ENCODE data around the gene NAA15.
"Not testable (repeated sequence)": the region's sequence is repeated elsewhere in the genome, so short reads cannot be mapped to it uniquely, and the experiment has no call there.

The NAA15 gene

DNA sequence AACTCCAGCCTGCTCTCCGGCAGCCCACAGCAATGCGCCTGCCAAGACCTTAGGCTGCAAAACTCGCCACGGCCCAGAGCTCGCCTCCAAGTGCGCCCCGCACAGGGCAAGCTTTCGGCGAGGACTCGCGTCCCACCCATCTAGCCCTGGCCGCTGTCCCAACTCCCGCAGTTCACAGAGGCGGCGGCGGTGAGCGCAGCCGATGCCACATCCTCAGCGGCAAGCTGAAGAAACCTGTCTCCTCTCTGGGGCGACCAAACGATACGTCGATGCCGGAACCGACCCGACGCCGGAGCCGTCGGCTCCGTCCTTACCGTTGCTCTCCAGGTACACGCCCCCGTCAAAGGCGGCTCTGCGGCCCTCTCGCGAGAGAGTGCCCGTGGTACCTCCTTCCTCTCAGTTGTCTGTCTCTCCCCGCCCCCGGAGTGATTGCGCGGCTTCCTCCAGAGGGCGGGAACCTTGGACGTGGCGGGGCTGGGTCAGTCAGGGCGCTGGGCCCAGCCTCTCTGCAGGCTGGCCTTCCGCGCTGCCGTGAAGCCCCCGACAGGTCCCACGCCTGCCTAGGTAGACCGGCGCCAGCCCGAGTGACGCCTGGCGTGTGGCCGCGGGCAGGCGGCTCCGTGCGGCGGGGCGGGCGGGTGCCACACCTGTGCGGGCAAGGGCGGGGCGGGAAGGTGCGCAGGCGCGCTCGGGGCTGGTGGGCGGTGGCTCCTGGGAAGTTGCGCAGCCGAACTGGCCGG is 152.2 kb downstream of the NAA15 start:
- DNase-seq, result peak; percentile 91 to 96

DNA sequence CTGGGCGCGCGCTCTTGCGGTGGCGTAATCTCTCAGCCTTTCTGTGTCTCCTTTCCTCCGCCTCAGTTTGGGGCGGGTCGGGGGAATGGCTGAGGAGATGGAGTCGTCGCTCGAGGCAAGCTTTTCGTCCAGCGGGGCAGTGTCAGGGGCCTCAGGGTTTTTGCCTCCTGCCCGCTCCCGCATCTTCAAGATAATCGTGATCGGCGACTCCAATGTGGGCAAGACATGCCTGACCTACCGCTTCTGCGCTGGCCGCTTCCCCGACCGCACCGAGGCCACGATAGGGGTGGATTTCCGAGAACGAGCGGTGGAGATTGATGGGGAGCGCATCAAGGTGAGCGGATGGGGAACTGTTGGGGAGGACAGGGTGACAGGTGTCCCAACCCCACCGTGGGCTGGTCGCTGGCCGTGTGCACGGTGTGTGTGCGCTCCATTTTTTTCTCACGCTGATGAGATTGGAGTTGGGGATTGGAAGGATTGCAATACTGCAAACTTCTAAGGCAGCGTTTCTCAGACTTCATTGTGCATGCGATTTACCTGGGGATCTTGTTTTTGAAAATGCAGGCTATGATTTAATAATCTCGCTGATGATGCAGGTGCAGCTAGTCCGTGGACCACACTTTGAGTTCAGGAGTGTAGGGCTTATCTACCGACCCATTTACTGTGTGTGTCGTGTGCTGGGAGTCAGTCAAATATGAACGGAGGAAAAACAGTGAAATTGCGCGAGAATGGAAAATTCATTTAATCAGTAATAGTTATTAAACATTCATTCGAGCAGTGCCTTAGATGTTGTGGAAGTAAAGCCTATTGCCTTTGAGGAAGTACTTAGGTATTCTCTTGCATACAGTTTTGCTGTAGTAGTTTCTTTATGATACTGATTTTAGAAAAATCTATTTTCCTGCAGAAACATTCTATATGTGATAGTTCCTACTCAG is 153.1 kb downstream of the NAA15 start, which contains the start of gene RAB33B:
TSS of gene RAB33B (plus strand) at position 11 of the 935 bp plus-strand sequence. CDS start at position 86, 75 bp downstream.
- no peak for DNase-seq

DNA sequence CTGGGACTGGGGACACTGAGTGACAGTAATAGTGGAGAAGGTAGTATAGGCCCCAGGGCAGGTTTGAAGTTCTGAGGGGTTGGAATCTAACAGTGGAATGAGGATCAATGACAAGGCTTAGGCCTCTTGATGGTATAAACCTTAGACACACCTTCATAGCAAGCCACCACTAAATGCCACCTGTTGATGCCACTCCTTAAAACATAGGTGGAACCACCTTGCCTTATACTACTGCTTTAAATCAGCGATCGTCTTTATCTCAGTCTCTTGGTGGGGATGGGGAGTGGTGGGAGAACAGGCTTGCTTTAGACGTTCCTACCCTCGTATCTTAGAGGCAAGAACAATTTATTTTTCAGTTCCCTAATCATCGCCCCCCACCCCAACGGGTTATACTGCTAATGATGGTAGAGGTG is 153.8 kb downstream of the NAA15 start:
- DNase-seq, result no peak

DNA sequence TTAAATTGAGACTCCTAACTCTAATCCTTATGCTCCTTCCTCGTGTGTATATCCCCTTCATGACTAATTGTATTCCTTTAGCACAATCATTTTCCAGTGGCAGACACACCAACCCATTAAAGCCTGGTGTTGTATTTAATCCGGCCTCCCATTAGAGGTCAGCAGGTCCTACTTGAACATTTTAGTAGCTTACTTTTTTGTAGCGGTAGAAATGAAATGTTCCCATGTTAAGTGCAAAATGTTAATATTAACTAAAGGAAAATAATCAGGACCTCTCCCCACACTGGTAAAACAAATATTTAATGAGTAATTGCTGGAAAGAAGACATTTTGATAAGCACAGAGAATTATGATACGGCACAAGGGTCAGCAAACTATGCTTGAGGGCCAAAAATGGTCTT is 156.0 kb downstream of the NAA15 start:
- DNase-seq, result no peak

DNA sequence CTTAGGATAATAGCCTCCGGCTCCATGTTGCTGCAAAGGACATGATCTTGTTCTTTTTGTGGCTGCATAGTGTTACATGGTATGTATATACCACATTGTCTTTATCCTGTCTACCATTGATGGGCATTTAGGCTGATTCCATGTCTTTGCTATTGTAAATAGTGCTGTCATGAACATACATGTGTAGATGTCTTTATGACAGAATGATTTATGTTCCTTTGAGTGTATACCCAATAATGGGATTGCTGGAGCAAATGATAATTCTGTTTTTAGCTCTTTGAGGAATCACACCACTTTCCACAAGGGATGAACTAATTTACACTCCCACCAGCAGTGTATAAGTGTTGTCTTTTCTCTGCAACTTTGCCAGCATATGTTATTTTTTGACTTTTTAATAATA is 157.2 kb downstream of the NAA15 start:
- DNase-seq, result no peak

DNA sequence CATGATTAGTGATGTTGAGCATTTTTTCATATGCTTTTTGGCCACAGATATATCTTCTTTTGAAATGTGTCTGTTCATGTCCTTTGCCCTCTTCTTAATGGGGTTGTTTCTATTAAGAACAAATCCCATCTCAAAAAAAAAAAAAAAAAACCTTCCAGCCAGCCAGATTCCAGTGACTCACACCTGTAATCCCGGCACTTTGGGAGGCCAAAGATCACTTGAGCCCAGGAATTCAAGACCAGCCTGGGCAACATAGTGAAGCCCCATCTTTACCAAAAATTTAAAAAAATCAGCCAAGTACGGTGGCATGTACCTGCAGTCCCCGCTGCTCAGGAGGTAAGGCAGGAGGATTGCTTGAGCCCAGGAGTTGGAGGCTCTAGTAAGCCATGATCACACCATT is 157.7 kb downstream of the NAA15 start:
- no peak for DNase-seq

DNA sequence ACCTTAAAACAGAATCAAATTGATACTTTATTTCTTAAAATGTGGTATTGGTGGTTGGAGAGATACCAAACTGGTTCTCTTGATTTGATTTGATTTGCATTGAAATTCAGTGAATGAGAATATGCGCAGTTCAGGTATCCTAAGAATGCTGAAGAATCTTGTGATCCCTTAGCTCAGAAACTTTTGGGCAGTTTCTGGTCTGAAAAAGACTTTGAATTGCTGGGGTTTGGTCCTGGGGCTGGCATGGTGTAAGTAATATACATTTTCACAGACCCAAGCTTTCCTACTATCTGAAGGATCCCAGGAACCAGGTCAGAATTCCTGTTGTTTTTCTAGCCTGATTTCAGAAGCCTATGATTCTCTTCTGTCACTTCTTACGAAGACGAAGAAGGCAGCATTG is 159.3 kb downstream of the NAA15 start:
- no peak for DNase-seq

DNA sequence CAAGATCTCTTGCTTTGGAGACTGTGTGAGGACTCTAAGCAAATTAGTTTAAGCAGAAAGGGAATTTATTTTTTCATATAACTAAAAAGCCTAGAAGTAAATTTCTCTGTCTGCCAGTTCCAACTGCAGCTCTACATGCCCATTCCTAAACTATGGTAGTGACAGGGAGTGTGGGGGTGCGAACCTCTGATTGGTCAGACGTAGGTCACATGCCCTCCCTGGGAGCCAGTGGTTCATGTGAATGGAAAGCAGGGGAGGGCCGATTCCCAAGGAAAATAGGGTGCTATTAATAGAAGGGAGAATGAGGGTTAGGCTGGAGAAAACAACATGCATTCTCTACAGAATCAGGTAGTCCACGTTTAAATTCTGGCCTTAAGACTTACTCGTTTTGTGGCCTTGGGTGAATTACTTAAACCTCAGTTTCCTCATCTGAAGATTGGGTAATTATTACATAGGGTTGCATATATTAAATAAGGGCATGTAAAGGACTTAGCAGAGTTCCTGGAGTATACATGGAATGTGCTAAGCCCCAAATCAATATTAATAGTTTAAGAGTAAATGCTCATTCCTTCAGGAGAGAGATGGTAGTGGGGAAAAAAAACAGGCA is 159.8 kb downstream of the NAA15 start:
- no peak for DNase-seq

DNA sequence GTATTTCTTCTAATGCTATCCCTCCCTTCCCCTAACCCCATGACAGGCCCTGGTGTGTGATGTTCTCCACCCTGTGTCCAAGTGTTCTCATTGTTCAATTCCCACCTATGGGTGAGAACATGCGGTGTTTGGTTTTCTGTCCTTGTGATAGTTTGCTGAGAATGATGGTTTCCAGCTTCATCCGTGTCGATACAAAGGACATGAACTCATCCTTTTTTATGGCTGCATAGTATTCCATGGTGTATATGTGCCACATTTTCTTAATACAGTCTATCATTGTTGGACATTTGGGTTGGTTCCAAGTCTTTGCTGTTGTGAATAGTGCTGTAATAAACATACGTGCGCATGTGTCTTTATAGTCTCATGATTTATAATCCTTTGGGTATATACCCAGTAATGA is 163.2 kb downstream of the NAA15 start:
- DNase-seq, result not testable (repeated sequence)

DNA sequence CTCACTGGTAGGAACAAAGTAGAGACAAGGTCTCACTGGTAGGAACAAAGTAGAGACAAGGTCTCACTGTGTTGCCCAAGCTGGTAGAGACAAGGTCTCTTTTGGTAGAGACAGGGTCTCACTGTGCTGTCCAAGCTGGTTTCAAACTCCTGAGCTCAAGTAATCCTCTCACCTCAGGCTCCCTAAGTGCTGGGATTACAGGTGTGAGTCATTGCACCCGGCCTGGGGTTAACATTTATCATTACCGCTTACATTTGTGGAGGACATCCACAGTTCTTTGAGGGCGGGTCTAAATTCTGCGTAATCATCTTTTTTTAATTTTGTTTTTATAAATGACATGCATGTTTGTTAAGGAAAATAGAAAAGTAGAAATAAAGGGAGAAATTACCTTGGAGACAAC is 164.6 kb downstream of the NAA15 start:
- no peak for DNase-seq

DNA sequence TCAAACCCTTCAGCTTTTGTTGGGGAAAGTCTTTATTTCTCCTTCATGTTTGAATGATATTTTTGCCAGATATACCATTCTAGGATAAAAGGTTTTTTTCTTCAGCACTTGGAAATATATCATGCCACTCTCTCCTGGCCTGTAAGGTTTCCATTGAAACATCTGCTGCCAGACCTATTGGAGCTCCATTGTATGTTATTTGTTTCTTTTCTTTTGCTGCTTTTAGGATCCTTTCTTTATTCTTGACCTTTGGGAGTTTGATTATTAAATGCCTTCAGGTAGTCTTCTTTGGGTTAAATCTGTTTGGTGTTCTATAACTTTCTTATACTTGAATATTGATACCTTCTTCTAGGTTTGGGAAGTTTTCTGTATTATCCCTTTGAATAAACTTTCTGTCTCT is 167.5 kb downstream of the NAA15 start:
- DNase-seq, result not testable (repeated sequence)

DNA sequence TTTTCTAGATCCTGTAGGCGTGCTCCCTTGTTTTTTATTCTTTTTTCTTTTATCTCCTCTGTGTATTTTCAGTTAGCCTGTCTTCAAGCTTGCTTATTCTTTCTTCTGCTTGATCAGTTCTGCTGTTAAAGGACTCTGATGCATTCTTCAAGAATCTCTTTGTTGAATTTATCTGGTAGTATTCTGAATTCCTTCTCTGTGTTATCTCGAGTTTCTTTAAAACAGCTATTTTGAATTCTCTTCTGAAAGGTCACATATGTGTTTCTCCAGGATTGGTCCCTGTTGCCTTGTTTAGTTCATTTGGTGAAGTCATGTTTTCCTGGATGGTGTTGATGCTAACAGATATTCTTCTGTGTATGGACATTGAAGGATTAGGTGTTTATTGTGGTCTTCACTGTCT is 167.9 kb downstream of the NAA15 start:
- DNase-seq, result no peak
